ENCODE results near the gene NEURL1B. TPM values are rescaled to one million over a fixed set of nuclear protein-coding genes. Genes with fewer than 3 reads are reported as not detected.
A peak's percentile ranks its signal among the peaks of the same experiment; 100 is the strongest.

NEURL1B gene
- polyA plus RNA-seq, 6 donors from 2014 or later: not detected

DNA sequence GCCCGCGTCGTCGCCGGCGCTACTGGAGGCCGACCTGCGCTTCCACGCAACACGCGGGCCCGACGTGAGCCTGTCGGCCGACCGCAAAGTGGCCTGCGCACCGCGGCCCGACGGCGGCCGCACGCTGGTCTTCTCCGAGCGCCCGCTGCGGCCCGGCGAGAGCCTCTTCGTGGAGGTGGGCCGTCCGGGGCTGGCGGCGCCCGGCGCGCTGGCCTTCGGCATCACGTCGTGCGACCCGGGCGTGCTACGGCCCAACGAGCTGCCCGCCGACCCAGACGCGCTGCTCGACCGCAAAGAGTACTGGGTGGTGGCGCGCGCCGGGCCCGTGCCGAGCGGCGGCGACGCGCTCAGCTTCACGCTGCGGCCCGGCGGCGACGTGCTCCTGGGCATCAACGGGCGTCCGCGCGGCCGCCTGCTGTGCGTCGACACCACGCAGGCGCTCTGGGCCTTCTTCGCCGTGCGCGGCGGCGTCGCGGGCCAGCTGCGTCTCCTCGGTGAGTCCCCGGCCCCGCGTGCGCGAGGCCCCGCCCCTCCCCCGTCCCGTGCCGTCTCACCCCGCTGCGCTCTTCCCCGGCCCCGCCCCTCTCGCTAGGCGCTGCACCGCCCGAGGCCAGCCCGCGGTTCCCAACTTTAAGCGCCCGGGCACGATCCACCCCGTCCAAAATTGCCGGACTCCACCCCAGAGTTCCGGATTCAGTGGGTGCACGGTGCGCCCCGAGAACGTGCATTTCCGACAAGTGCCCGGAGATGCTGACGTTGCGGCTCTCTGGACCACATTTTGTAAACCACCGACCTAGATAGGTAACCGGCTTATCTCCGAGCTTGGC lies 42.8 kb downstream of the NEURL1B start:
- peaks cover 0 to 7% of the 10 kb centered on the region in 2 donors for H3K36me3 Mint-ChIP-seq
- ATAC-seq (ENCODE audit: low read depth in 2 of 2) (peak; percentile 75 to 78), DNase-seq (peak; percentile 48)
- H3K27me3 Mint-ChIP-seq: peaks cover 0 to 8% (median 0%) of the 10 kb centered on the region in 3 donors
- peaks cover 0 to 8% (median 4%) of the 10 kb centered on the region in 7 donors for H3K9me3 Mint-ChIP-seq
- peak overlapping the region; percentile 76 to 91 (median 79) for H3K4me3 Mint-ChIP-seq
- peaks cover 24 to 36% (median 26%) of the 10 kb centered on the region in 3 donors for H3K4me1 Mint-ChIP-seq
- peak overlapping the region in 4 of 6 donors; percentile 80 to 90 (median 90) for H3K27ac Mint-ChIP-seq

DNA sequence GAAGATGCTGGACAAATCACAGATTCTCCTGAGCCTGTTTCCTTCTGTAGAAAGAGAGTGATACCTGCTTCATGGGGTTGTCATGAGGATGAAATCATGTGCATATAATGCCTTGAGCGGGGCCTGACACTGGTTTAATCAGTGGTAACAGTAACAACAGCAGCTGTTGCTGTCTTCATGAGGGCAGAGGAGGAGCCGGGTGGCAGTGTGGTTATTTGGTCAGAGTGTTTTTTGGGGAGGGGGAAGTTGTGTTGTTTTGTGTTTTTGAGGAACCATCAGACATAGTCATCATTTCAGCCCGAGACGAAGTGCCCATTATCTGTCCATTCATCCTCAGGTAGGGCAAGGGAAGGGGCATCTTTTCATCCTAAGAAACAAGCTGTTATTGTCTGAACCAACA lies 44.0 kb downstream of the NEURL1B start:
- DNase-seq: no peak
- Mint-ChIP-seq H3K27ac (peak overlapping the region in 4 of 6 donors; percentile 33 to 79 (median 48)), H3K9me3 (peaks cover 0 to 8% (median 4%) of the 10 kb centered on the region in 7 donors), H3K27me3 (peaks cover 0 to 8% (median 0%) of the 10 kb centered on the region in 3 donors), H3K4me1 (peaks cover 25 to 43% (median 29%) of the 10 kb centered on the region in 3 donors), H3K36me3 (peaks cover 0 to 7% of the 10 kb centered on the region in 2 donors), H3K4me3 (no peak overlapping the region)
- ATAC-seq (ENCODE audit: low read depth in 2 of 2): no peak

DNA sequence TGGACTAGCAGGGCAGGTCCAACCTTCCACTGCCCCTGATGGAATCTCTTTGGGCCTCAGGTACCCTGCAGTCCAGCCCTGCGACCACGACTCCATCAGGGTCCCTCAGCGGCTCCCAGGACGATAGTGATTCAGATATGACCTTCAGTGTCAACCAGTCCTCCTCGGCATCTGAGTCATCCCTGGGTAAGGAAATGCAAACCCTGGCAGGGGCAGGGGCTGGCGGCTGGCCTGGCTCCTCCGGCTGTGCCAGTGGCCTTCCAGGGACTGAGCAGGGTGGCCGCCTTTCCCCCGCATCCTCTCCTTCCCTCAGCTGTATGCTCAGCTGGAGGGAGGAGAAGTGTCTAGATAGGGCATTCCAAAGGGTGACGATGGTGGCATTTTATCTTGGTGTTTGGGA lies 45.0 kb downstream of the NEURL1B start:
- no peak for DNase-seq
- no peak overlapping the region for H3K27ac Mint-ChIP-seq

DNA sequence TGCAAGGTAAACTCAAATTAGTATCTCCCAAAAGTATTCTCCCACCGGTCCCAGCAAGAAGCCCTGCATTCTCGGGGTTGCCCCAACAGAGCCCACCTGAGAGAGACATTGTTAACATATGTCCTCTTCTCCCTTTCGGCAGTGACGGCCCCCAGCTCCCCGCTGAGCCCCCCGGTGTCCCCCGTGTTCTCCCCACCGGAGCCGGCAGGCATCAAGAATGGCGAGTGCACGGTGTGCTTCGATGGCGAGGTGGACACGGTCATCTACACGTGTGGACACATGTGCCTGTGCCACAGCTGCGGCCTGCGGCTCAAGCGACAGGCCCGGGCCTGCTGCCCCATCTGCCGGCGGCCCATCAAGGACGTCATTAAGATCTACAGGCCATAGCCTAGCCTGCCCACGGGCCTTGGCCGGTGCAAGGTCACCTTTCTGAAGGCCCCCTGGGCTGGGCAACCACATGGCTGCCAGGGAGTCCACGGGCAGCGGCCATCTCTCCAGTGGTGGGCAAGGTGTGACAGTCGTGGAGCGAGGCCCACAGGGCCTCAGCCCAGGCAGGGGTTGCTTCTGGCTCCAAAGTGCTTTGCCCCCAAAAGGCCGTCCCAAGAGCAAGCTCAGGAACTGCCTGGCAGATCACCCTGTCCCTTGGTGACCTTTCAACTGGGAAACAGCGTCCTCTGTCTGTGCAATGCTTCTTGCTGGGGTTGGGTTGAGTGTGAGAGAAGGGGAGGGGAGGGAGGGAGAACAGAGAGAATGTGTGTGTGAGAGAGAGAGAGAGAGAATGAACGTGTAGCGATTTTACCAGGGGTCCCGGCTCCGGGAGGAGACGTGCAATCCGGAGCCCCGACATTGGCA lies 45.7 kb downstream of the NEURL1B start:
- peak overlapping the region in 1 of 6 donors; percentile 29 for H3K27ac Mint-ChIP-seq
- H3K27me3 Mint-ChIP-seq: peaks cover 0 to 8% (median 0%) of the 10 kb centered on the region in 3 donors
- H3K4me1 Mint-ChIP-seq: peaks cover 17 to 37% (median 25%) of the 10 kb centered on the region in 3 donors
- no peak for DNase-seq
- peaks cover 0 to 7% of the 10 kb centered on the region in 2 donors for H3K36me3 Mint-ChIP-seq
- H3K4me3 Mint-ChIP-seq: no peak overlapping the region
- H3K9me3 Mint-ChIP-seq: peaks cover 0 to 5% (median 0%) of the 10 kb centered on the region in 7 donors
- ATAC-seq (ENCODE audit: low read depth in 2 of 2): no peak

More for the DNA sequence above, 45.0 kb downstream of the NEURL1B start:
- no peak for ATAC-seq (ENCODE audit: low read depth in 2 of 2)
- Mint-ChIP-seq H3K9me3 (peaks cover 0 to 5% (median 3%) of the 10 kb centered on the region in 7 donors), H3K36me3 (peaks cover 0 to 7% of the 10 kb centered on the region in 2 donors), H3K27me3 (peaks cover 0 to 8% (median 0%) of the 10 kb centered on the region in 3 donors), H3K4me1 (peaks cover 20 to 39% (median 25%) of the 10 kb centered on the region in 3 donors), H3K4me3 (no peak overlapping the region)

DNA sequence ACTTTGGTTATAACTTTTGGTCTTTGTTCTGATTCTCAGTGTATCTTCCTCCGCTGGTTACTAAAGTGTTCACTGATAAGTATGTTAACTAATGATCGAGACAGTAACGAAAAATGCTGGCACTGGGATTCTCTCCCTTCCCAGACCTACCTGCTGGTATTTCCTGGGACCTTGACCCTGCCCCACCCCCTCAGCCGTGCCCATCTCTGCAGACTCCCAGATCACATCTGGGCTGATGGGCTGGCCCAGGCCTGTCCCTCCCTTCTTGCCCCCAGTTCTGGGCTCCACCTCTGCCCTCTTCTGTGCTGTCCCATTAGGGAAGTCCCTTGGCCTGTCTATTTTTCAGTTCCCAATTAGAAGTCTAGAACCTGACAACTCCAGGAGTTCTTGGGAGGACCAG lies 46.9 kb downstream of the NEURL1B start:
- peak overlapping the region in 2 of 8 donors; percentile 16 to 26 for H3K4me3 Mint-ChIP-seq
- peaks cover 17 to 33% (median 19%) of the 10 kb centered on the region in 3 donors for H3K4me1 Mint-ChIP-seq

DNA sequence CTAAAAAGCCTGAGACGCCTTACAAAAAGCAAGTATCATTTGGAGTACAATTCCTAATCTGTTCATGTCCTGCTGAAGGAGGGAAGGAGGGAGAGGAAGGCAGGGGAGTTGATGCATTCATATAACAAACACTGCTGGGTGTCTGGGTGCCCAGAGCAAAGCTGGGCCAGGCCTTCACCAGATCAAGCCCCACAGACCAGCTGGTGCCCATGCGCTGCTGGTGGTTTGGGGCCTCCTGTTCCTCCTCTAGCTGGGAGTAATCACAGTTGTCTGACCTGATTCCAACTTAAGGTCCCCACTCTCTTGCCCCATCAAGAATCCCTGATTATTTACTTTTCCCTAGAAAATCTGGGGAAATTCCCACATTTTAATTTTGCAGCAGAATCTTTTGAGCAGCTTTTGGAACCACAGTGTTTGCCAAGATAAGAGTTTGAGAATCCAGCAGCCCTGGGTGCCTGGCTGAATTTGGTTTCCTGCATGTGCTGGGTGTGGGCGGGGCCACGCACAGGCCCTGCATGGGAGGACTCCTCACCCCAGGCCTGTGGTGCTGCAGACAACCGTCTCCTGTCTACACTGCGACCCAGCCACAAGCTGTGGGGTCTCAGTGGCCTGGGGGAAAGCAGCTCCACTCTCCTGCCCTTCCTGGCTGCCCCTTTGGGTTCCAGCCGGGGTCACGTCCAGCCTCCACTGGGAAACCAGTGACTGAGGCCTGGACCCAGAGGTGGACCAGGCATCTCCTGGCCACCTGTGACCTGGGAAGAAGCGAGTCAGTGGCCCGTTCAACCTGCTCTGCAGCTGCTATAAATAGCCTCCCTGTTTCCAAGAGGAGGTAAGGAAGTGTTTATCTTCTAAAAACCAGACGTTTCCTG lies 47.5 kb downstream of the NEURL1B start:
- Mint-ChIP-seq H3K36me3 (no peaks in the 10 kb centered on the region), H3K9me3 (no peaks in the 10 kb centered on the region), H3K27ac (peak overlapping the region in 5 of 6 donors; percentile 6 to 88 (median 53)), H3K4me3 (peak overlapping the region in 3 of 8 donors; percentile 16 to 32 (median 26)), H3K27me3 (no peaks in the 10 kb centered on the region), H3K4me1 (peaks cover 17 to 31% (median 18%) of the 10 kb centered on the region in 3 donors)
- DNase-seq: no peak
- ATAC-seq (ENCODE audit: low read depth in 2 of 2): peak; percentile 34 to 55

More for the DNA sequence above, 46.9 kb downstream of the NEURL1B start:
- ATAC-seq (ENCODE audit: low read depth in 2 of 2) (no peak), DNase-seq (no peak)
- Mint-ChIP-seq H3K27ac (peak overlapping the region; percentile 21 to 88 (median 56)), H3K27me3 (peaks cover 0 to 3% (median 0%) of the 10 kb centered on the region in 3 donors), H3K36me3 (peaks cover 0 to 2% of the 10 kb centered on the region in 2 donors), H3K9me3 (peaks cover 0 to 1% (median 0%) of the 10 kb centered on the region in 7 donors)

DNA sequence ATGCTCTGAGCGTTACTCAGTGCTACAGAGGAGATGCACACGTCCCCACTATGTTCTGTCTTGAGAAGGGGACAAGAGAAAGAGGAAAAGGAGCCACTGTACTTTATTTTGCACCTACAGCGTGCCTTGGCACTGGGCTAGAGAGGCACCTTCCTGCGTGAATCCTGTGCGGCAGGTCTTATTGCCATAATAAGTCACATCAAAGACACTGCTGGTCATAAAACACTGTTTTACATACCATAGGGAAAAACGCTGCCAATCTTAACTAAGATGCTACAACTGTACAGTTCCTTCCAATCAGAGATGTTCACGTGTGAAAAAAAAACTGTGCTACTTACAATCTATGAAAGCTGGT lies 48.1 kb downstream of the NEURL1B start:
- DNase-seq (no peak), ATAC-seq (ENCODE audit: low read depth in 2 of 2) (no peak)
- no peaks in the 10 kb centered on the region for H3K27me3 Mint-ChIP-seq
- H3K4me3 Mint-ChIP-seq: peak overlapping the region in 1 of 8 donors; percentile 32
- no peaks in the 10 kb centered on the region for H3K9me3 Mint-ChIP-seq
- peak overlapping the region in 3 of 6 donors; percentile 22 to 88 (median 34) for H3K27ac Mint-ChIP-seq
- H3K36me3 Mint-ChIP-seq: no peaks in the 10 kb centered on the region
- peaks cover 16 to 30% (median 17%) of the 10 kb centered on the region in 3 donors for H3K4me1 Mint-ChIP-seq

DNA sequence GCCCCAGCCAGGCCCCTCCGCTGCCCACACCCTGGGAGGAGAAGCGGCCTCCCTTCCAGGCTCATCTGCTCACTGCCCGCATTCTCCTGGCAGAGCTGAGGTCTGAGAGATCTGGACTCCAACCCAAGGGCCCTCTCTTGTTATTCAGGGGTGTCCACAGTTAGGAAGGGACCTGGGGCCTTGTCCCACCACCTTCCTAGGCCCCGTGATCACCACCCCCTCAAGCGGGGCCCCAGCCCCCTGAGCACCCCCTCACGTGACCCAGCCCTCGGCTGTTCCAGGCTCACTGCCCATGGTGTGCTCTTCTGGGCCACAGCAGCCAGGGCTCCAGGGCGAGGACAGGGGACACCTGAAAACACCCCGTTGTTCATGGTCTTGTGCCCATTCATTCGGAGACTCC lies 48.7 kb downstream of the NEURL1B start:
- Mint-ChIP-seq H3K27me3 (no peaks in the 10 kb centered on the region), H3K27ac (no peak overlapping the region), H3K4me1 (peaks cover 11 to 24% (median 13%) of the 10 kb centered on the region in 3 donors), H3K36me3 (no peaks in the 10 kb centered on the region), H3K9me3 (no peaks in the 10 kb centered on the region), H3K4me3 (no peak overlapping the region)
- ATAC-seq (ENCODE audit: low read depth in 2 of 2) (no peak), DNase-seq (no peak)

DNA sequence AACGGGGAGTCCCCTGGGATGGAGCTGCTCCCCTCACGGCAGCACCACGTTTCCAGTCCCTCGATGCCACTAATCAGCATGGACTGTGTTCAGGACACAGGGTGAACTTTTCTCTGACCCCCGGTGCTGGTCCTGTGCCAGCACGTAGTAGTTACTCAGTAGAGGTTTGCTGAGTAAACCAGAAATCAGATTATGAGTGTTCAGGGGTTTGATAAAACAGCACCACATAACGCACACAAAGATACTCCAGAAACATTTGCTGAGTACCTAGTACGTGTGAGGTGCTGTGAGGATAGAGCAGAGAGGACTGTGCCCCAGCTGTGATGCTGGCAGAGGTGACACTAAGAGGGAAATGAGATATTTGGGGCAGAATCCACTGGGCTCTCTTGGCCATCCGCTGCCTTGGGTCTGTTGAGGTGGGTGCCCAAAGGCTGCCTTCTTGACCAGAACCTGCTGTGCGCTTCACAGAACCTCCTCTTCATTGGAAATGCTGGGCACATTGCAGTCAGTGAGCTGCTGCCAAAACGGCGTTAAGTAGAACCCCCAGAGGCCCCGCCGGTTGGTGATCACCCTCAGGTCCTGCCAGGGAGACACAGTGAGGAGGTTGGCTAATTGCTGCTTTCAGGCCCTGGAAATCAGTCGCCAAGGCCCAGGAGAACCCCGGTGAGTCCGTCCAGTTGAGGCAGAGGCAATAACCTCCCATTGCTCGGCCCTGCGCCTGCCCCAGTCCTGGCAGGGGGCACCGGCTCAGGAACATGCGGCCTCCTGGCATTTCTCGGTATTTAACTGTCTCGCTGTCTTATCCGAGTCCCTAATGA lies 49.4 kb downstream of the NEURL1B start:
- Mint-ChIP-seq H3K9me3 (no peaks in the 10 kb centered on the region), H3K4me3 (no peak overlapping the region), H3K27ac (peak overlapping the region in 1 of 6 donors; percentile 42)

DNA sequence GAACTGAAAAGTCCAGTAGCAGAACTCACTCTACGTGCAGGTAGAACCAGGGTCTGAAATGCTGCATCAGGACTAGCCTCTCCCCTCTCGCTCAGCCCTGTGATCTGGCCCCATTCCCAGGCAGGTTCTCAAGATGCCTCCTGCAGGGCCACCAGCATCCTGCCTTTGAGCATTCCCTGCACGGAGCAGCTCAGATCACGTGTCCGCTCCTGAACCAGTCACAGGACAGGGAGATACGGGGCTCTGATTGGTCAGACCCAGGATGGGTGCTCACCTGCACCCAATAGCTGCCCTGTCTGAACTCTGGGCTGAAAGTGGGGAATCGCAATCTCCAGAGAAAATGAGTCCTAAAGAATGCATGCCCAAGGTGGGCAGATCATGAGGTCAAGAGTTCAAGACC lies 50.8 kb downstream of the NEURL1B start:
- Mint-ChIP-seq H3K27me3 (no peaks in the 10 kb centered on the region), H3K9me3 (no peaks in the 10 kb centered on the region), H3K4me3 (peak overlapping the region in 1 of 8 donors; percentile 46), H3K27ac (no peak overlapping the region), H3K36me3 (no peaks in the 10 kb centered on the region), H3K4me1 (peaks cover 15 to 22% (median 16%) of the 10 kb centered on the region in 3 donors)
- DNase-seq (no peak), ATAC-seq (ENCODE audit: low read depth in 2 of 2) (no peak)

More for the DNA sequence above, 49.4 kb downstream of the NEURL1B start:
- no peaks in the 10 kb centered on the region for H3K27me3 Mint-ChIP-seq
- H3K36me3 Mint-ChIP-seq: no peaks in the 10 kb centered on the region
- ATAC-seq (ENCODE audit: low read depth in 2 of 2) (no peak), DNase-seq (no peak)
- peaks cover 11 to 20% (median 13%) of the 10 kb centered on the region in 3 donors for H3K4me1 Mint-ChIP-seq

DNA sequence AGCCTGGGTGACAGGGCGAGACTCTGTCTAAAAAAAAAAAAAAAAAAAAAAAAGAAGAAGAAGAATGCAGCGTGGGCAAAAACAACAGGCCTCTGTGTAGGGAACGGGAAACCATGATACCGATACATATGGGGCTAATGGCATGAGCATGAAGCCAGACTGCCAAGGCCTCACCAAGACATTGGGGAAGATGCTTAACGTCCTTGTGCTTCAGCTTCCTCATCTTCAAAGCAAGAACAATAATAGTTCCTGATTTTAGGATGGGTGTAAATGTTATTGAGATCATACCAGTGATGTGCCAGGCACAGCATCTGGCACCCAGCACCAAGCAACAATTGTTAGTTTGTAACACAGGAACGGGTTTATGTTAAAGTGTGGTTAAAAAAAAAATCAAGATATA lies 51.4 kb downstream of the NEURL1B start:
- peak overlapping the region in 1 of 8 donors; percentile 46 for H3K4me3 Mint-ChIP-seq
- peaks cover 20 to 28% (median 21%) of the 10 kb centered on the region in 3 donors for H3K4me1 Mint-ChIP-seq
- ATAC-seq (ENCODE audit: low read depth in 2 of 2): no peak

DNA sequence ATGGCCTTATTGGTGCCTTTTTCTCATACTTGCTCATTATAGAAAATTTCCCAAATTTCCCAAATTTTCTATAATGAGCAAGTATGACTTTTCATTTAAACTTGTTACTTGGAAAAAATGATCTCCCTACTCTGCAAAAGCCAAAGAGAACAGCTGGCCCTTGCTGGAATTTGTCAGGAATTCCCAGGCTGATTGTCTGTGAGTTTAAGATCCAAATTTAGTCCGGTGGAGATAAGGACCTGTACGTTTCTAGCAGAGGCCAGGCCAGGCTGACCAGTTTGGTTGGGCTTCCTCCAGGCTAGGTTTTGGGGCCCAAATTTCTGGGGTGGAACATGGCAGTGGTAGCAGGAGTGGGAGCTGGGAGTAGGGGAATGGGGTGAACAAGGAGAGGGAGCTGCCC lies 51.9 kb downstream of the NEURL1B start:
- Mint-ChIP-seq H3K4me3 (no peak overlapping the region), H3K27ac (no peak overlapping the region), H3K9me3 (no peaks in the 10 kb centered on the region), H3K4me1 (peaks cover 22 to 28% (median 22%) of the 10 kb centered on the region in 3 donors), H3K36me3 (no peaks in the 10 kb centered on the region), H3K27me3 (no peaks in the 10 kb centered on the region)
- no peak for ATAC-seq (ENCODE audit: low read depth in 2 of 2)
- DNase-seq: no peak

More for the DNA sequence above, 51.4 kb downstream of the NEURL1B start:
- no peak for DNase-seq
- Mint-ChIP-seq H3K27ac (peak overlapping the region in 2 of 6 donors; percentile 20 to 64), H3K36me3 (no peaks in the 10 kb centered on the region), H3K9me3 (no peaks in the 10 kb centered on the region), H3K27me3 (no peaks in the 10 kb centered on the region)
